HepG2 (cell line): Measurements from ENCODE around the gene CEBPE. TPM values are rescaled to one million over a fixed set of nuclear protein-coding genes. Genes with fewer than 3 reads are reported as not detected.

ENCODE experiments used
- ARNT2 ChIP-seq: sonication (generic); formaldehyde crosslinking; IDR thresholded peaks from 2 replicates; pipeline ENCODE4 v1.8.0; 2022; ENCODE audit warnings: mild to moderate bottlenecking, low read depth, missing genetic modification reagents, moderate library complexity
- ISL2 ChIP-seq: sonication (generic); formaldehyde crosslinking; IDR thresholded peaks from 2 replicates; pipeline ENCODE4 v1.5.0; 2020; ENCODE audit warnings: missing genetic modification reagents
- MIXL1 ChIP-seq: IDR thresholded peaks from 2 replicates; pipeline ENCODE4 v1.6.1; 2016
- PHF5A ChIP-seq: IDR thresholded peaks from one replicate; pipeline ENCODE4 v1.6.1; 2018; ENCODE audit warnings: low read depth, missing genetic modification reagents; ENCODE audit not compliant: unreplicated experiment
- SETDB1 ChIP-seq: sonication (generic); formaldehyde crosslinking; IDR thresholded peaks from 2 replicates; pipeline ENCODE4 v1.5.1; 2020; ENCODE audit warnings: missing genetic modification reagents, mild to moderate bottlenecking, borderline replicate concordance
- SRF ChIP-seq: IDR thresholded peaks from 2 replicates; pipeline ENCODE4 v1.6.1; 2011; ENCODE audit warnings: mild to moderate bottlenecking, low read depth, low read length, moderate library complexity
- STAT5B ChIP-seq: sonication (generic); formaldehyde crosslinking; IDR thresholded peaks from 2 replicates; pipeline ENCODE4 v1.4.0; 2020; ENCODE audit warnings: missing genetic modification reagents
- TFDP2 ChIP-seq: sonication (generic); formaldehyde crosslinking; IDR thresholded peaks from 2 replicates; pipeline ENCODE4 v1.4.0; 2020; ENCODE audit warnings: missing genetic modification reagents
- ZNF432 ChIP-seq: sonication (generic); formaldehyde crosslinking; IDR thresholded peaks from 2 replicates; pipeline ENCODE4 v1.5.0; 2020; ENCODE audit warnings: missing genetic modification reagents, mild to moderate bottlenecking, borderline replicate concordance
- ZNF564 ChIP-seq: sonication (generic); formaldehyde crosslinking; IDR thresholded peaks from 2 replicates; pipeline ENCODE4 v1.8.1; 2023; ENCODE audit warnings: mild to moderate bottlenecking, missing genetic modification reagents
- ZNF652 ChIP-seq: IDR thresholded peaks from 2 replicates; pipeline ENCODE4 v1.6.1; 2016; ENCODE audit warnings: low read depth, borderline replicate concordance
- ZNF777 ChIP-seq: sonication (generic); formaldehyde crosslinking; IDR thresholded peaks from 2 replicates; pipeline ENCODE4 v1.4.0; 2020; ENCODE audit warnings: missing genetic modification reagents
- ZNF780A ChIP-seq: sonication (generic); formaldehyde crosslinking; IDR thresholded peaks from 2 replicates; pipeline ENCODE4 v1.8.0; 2022; ENCODE audit warnings: mild to moderate bottlenecking, missing genetic modification reagents, moderate library complexity
- ZXDC ChIP-seq: sonication (generic); formaldehyde crosslinking; IDR thresholded peaks from 2 replicates; pipeline ENCODE4 v1.5.0; 2020; ENCODE audit warnings: mild to moderate bottlenecking, missing genetic modification reagents
- polyA plus RNA-seq, 8 experiments: library from polyadenylated mRNA; depleted of rRNA in 3 of 8; stranded (reverse) in 7 of 8; unstranded in 1 of 8; fragments of >200 nt; fragmentation: Illumina TruSeq in 4 of 8; extraction: Trizol in 4 of 8; gene quantifications; 2 replicates each; pipeline versions ENCODE4 v1.2.1 to v1.2.3, GENCODE V29; 2011 to 2016; ENCODE audit warnings: low read depth in 4 of 8, missing spikeins in 1 of 8, mixed read lengths in 1 of 8; ENCODE audit not compliant: insufficient read depth in 1 of 8
- total RNA-seq, 5 experiments: library from RNA; depleted of rRNA; stranded (reverse); fragments of >200 nt; fragmentation: Illumina TruSeq; extraction: Trizol; gene quantifications; 2 replicates each; pipeline ENCODE4 v1.2.3, GENCODE V29; 2016; ENCODE audit warnings: low read depth in 1 of 5
- TF ChIP-seq, protein P1 (sequence below): sonication (generic); formaldehyde crosslinking; IDR thresholded peaks from 2 replicates; pipeline ENCODE4 v1.4.0; 2020; ENCODE audit warnings: missing genetic modification reagents, borderline replicate concordance
- TF ChIP-seq, protein P2 (sequence below): sonication (generic); formaldehyde crosslinking; IDR thresholded peaks from 2 replicates; pipeline ENCODE4 v1.8.1; 2022; ENCODE audit warnings: mild to moderate bottlenecking, missing genetic modification reagents
- TF ChIP-seq, protein P3 (sequence below): sonication (generic); formaldehyde crosslinking; IDR thresholded peaks from 2 replicates; pipeline ENCODE4 v1.4.0; 2020; ENCODE audit warnings: missing genetic modification reagents, borderline replicate concordance

CEBPE gene
- total and polyA plus RNA-seq, 2 of the 13 experiments (the other 11 are each of a cell fraction or from before 2014, with no cell fraction given): 0.09 to 0.11 TPM

GRCh38 chr14:23068789-23069412, 50.2 kb downstream of the CEBPE start (continued):
- TF ChIP-seq ZXDC (no peak), ZNF652 (CRISPR knock-in tag) (no peak; the same call in 1 of the 2 replicates), ZNF564 (peak; percentile 78; the same call in 1 of the 2 replicates), ZNF777 (peak; percentile 58; the same call in 1 of the 2 replicates), ZNF780A (CRISPR knock-in tag) (peak; percentile 53; the same call in 1 of the 2 replicates), ARNT2 (peak; percentile 47; the same call in 1 of the 2 replicates), ZNF432 (CRISPR knock-in tag) (no peak), PHF5A (peak; percentile 92), SRF (peak; percentile 23; the same call in 1 of the 2 replicates), ISL2 (CRISPR knock-in tag) (peak; percentile 71), SETDB1 (CRISPR knock-in tag) (no peak), STAT5B (CRISPR knock-in tag) (0 out of 2 replicates have a peak, but pooled peaks have one; percentile 46), TFDP2 (CRISPR knock-in tag) (peak; percentile 95), MIXL1 (peak; percentile 95)
- TF ChIP-seq, protein P1, sequence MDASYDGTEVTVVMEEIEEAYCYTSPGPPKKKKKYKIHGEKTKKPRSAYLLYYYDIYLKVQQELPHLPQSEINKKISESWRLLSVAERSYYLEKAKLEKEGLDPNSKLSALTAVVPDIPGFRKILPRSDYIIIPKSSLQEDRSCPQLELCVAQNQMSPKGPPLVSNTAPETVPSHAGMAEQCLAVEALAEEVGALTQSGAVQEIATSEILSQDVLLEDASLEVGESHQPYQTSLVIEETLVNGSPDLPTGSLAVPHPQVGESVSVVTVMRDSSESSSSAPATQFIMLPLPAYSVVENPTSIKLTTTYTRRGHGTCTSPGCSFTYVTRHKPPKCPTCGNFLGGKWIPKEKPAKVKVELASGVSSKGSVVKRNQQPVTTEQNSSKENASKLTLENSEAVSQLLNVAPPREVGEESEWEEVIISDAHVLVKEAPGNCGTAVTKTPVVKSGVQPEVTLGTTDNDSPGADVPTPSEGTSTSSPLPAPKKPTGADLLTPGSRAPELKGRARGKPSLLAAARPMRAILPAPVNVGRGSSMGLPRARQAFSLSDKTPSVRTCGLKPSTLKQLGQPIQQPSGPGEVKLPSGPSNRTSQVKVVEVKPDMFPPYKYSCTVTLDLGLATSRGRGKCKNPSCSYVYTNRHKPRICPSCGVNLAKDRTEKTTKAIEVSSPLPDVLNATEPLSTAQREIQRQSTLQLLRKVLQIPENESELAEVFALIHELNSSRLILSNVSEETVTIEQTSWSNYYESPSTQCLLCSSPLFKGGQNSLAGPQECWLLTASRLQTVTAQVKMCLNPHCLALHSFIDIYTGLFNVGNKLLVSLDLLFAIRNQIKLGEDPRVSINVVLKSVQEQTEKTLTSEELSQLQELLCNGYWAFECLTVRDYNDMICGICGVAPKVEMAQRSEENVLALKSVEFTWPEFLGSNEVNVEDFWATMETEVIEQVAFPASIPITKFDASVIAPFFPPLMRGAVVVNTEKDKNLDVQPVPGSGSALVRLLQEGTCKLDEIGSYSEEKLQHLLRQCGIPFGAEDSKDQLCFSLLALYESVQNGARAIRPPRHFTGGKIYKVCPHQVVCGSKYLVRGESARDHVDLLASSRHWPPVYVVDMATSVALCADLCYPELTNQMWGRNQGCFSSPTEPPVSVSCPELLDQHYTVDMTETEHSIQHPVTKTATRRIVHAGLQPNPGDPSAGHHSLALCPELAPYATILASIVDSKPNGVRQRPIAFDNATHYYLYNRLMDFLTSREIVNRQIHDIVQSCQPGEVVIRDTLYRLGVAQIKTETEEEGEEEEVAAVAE (CRISPR knock-in tag): peak; percentile 81; the same call in 1 of the 2 replicates
- TF ChIP-seq, protein P2, sequence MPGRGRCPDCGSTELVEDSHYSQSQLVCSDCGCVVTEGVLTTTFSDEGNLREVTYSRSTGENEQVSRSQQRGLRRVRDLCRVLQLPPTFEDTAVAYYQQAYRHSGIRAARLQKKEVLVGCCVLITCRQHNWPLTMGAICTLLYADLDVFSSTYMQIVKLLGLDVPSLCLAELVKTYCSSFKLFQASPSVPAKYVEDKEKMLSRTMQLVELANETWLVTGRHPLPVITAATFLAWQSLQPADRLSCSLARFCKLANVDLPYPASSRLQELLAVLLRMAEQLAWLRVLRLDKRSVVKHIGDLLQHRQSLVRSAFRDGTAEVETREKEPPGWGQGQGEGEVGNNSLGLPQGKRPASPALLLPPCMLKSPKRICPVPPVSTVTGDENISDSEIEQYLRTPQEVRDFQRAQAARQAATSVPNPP (CRISPR knock-in tag): no peak
- TF ChIP-seq, protein P3, sequence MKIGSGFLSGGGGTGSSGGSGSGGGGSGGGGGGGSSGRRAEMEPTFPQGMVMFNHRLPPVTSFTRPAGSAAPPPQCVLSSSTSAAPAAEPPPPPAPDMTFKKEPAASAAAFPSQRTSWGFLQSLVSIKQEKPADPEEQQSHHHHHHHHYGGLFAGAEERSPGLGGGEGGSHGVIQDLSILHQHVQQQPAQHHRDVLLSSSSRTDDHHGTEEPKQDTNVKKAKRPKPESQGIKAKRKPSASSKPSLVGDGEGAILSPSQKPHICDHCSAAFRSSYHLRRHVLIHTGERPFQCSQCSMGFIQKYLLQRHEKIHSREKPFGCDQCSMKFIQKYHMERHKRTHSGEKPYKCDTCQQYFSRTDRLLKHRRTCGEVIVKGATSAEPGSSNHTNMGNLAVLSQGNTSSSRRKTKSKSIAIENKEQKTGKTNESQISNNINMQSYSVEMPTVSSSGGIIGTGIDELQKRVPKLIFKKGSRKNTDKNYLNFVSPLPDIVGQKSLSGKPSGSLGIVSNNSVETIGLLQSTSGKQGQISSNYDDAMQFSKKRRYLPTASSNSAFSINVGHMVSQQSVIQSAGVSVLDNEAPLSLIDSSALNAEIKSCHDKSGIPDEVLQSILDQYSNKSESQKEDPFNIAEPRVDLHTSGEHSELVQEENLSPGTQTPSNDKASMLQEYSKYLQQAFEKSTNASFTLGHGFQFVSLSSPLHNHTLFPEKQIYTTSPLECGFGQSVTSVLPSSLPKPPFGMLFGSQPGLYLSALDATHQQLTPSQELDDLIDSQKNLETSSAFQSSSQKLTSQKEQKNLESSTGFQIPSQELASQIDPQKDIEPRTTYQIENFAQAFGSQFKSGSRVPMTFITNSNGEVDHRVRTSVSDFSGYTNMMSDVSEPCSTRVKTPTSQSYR: 0 out of 2 replicates have a peak, but pooled peaks have one; percentile 26
